ENCODE data around the gene KANK4. TPM values are rescaled to one million over a fixed set of nuclear protein-coding genes. Genes with fewer than 3 reads are reported as not detected.
"Not testable (repeated sequence)": the region's sequence is repeated elsewhere in the genome, so short reads cannot be mapped to it uniquely, and the experiment has no call there.

Gene KANK4
- total RNA-seq, 4 donors from 2014 or later, result 1.3 to 2.7 (median 1.7) TPM

- no peak for TF ChIP-seq CTCF (IDR thresholded peaks at IDR 0.05)
- no peak for ATAC-seq (ENCODE audit: low FRiP score)
- DNase-seq (ENCODE audit: low spot score), result no peak
These were observed 58.5 kb downstream of the KANK4 start for GRCh38 chr1:62260688-62261087.

GRCh38 chr1:62259551-62259950 lies 59.7 kb downstream of the KANK4 start:
- ATAC-seq (ENCODE audit: low FRiP score), result no peak

GRCh38 chr1:62250126-62250726 lies 69.0 kb downstream of the KANK4 start:
- ATAC-seq (ENCODE audit: low FRiP score) (no peak), DNase-seq (ENCODE audit: low spot score) (no peak)
- no peak for TF ChIP-seq CTCF (IDR thresholded peaks at IDR 0.05)

More at GRCh38 chr1:62259551-62259950, 59.7 kb downstream of the KANK4 start:
- DNase-seq (ENCODE audit: low spot score), result no peak
- no peak for TF ChIP-seq CTCF (IDR thresholded peaks at IDR 0.05)

- no peak for DNase-seq (ENCODE audit: low spot score)
- no peak for TF ChIP-seq CTCF (IDR thresholded peaks at IDR 0.05)
- ATAC-seq (ENCODE audit: low FRiP score), result no peak
These were observed 71.7 kb downstream of the KANK4 start for GRCh38 chr1:62247391-62248168.

- DNase-seq (ENCODE audit: low spot score) (no peak), ATAC-seq (ENCODE audit: low FRiP score) (no peak)
- TF ChIP-seq CTCF (IDR thresholded peaks at IDR 0.05), result no peak
These were observed 74.0 kb downstream of the KANK4 start for GRCh38 chr1:62245201-62245600.

GRCh38 chr1:62244380-62244779 lies 74.9 kb downstream of the KANK4 start:
- not testable (repeated sequence) for DNase-seq (ENCODE audit: low spot score); ATAC-seq (ENCODE audit: low FRiP score)

- ATAC-seq (ENCODE audit: low FRiP score) (no peak), DNase-seq (ENCODE audit: low spot score) (no peak)
- TF ChIP-seq CTCF (IDR thresholded peaks at IDR 0.05), result no peak
These were observed 77.7 kb downstream of the KANK4 start for GRCh38 chr1:62241371-62242131.

Data from omental fat pad (tissue), 4 donors.